HG03342 (cell line): ENCODE measurements around the gene WBP2NL.
"Not testable (repeated sequence)": the region's sequence is repeated elsewhere in the genome, so short reads cannot be mapped to it uniquely, and the experiment has no call there.

ENCODE experiments used
- ATAC-seq: cut with Tn5 transposase; IDR thresholded peaks from one replicate; pipeline ENCODE4 v1.9.1; 2021; ENCODE audit warnings: mild to moderate bottlenecking, moderate library complexity; ENCODE audit not compliant: unreplicated experiment

WBP2NL gene

GRCh38 chr22:41998361-41999261, at the start of gene WBP2NL:
WBP2NL (plus strand) TSS chr22:41998788; CDS start chr22:41998819, 31 bp downstream.
- peak; percentile 87 for ATAC-seq

- ATAC-seq, result not testable (repeated sequence)
These were observed 49.7 kb upstream of the WBP2NL start for GRCh38 chr22:41948928-41949296.

GRCh38 chr22:41949297-41949965, 49.2 kb upstream of the WBP2NL start:
- ATAC-seq, result no peak

GRCh38 chr22:41951898-41952474, 46.6 kb upstream of the WBP2NL start, which contains the start of gene SMIM45:
SMIM45 (plus strand) TSS chr22:41952150.
- no peak for ATAC-seq

GRCh38 chr22:41952713-41953112, 45.9 kb upstream of the WBP2NL start:
- ATAC-seq, result no peak

- no peak for ATAC-seq
These were observed 40.5 kb upstream of the WBP2NL start for GRCh38 chr22:41957941-41958556.

- ATAC-seq, result no peak
These were observed 35.0 kb upstream of the WBP2NL start for GRCh38 chr22:41963453-41964111.

- no peak for ATAC-seq
These were observed 34.5 kb upstream of the WBP2NL start for GRCh38 chr22:41964112-41964491.

GRCh38 chr22:41966225-41966606, 32.4 kb upstream of the WBP2NL start:
- no peak for ATAC-seq

GRCh38 chr22:41966607-41967240, 31.9 kb upstream of the WBP2NL start:
- no peak for ATAC-seq

- ATAC-seq, result no peak
These were observed 30.0 kb upstream of the WBP2NL start for GRCh38 chr22:41968601-41969000.

- ATAC-seq, result no peak
These were observed 29.4 kb upstream of the WBP2NL start, which contains the start of gene SEPTIN3 for GRCh38 chr22:41969110-41969646. SEPTIN3 (plus strand) TSS chr22:41969443; CDS start chr22:41971493, 2,050 bp downstream.

- no peak for ATAC-seq
These were observed 28.0 kb upstream of the WBP2NL start for GRCh38 chr22:41970601-41971000.

- no peak for ATAC-seq
These were observed 27.2 kb upstream of the WBP2NL start for GRCh38 chr22:41971431-41971830.

GRCh38 chr22:41974691-41975290, 23.8 kb upstream of the WBP2NL start:
- ATAC-seq, result no peak

GRCh38 chr22:41975299-41976069, 23.1 kb upstream of the WBP2NL start:
- ATAC-seq, result no peak

GRCh38 chr22:41976070-41976901, 22.3 kb upstream of the WBP2NL start:
- ATAC-seq, result no peak
